HG03045 (cell line): Measurements from ENCODE around the gene MVD.

ENCODE experiments used
- ATAC-seq: cut with Tn5 transposase; IDR thresholded peaks from one replicate; pipeline ENCODE4 v1.9.1; 2021; ENCODE audit warnings: mild to moderate bottlenecking, moderate library complexity; ENCODE audit not compliant: unreplicated experiment

MVD gene

GRCh38 chr16:88643644-88643932, 19.3 kb downstream of the MVD start:
- no peak for ATAC-seq

- no peak for ATAC-seq
Measured at GRCh38 chr16:88642881-88643643, 19.8 kb downstream of the MVD start.

GRCh38 chr16:88640498-88641247, 22.2 kb downstream of the MVD start:
- no peak for ATAC-seq

GRCh38 chr16:88640039-88640495, 22.8 kb downstream of the MVD start:
- ATAC-seq: no peak

- ATAC-seq: no peak
Measured at GRCh38 chr16:88639231-88640038, 23.5 kb downstream of the MVD start.

GRCh38 chr16:88638323-88639230, 24.3 kb downstream of the MVD start, which contains the start of gene IL17C:
IL17C (plus strand) TSS chr16:88638572; CDS start chr16:88638642, 70 bp downstream.
- no peak for ATAC-seq

DNA sequence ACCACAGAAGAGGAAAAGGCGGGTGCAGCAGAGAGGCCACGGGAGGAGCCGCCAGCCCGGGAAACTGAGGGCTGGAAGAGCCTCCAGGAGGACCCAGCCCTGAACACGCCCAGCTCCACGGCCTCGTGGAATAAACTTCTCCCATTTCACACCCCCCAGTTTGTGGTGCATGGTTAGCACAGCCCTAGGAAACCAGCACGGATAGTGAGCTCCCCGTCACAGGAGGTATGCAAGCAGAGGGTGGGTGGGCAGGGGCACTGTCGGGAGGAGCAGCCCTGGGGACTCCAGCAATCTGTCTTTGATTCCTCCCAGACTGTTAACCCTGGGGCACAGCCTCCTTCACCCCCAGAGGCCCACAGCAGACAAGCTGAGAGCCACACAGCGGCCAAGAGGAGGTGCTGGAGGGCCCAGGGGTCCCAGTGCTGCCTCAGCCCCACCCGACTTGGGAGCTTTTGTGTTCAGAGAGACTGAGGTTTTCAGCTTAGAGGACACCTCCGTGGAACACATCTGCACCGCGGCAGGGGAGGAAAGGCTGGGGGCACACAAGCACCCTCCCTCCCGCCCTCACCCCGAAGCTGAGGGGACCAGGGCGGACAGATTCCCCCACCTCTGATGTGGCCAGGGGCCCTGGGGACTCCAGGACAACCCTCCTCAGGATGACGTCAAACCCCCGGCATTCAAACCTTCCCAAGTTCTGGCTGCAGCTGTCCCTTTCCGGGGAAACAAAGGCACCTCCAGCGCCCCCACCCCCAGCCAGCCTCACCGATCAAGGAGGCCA, 26.2 kb downstream of the MVD start:
- no peak for ATAC-seq

- no peak for ATAC-seq
Measured at GRCh38 chr16:88635671-88636319, 27.1 kb downstream of the MVD start.

GRCh38 chr16:88634994-88635670, 27.8 kb downstream of the MVD start:
- ATAC-seq: no peak

DNA sequence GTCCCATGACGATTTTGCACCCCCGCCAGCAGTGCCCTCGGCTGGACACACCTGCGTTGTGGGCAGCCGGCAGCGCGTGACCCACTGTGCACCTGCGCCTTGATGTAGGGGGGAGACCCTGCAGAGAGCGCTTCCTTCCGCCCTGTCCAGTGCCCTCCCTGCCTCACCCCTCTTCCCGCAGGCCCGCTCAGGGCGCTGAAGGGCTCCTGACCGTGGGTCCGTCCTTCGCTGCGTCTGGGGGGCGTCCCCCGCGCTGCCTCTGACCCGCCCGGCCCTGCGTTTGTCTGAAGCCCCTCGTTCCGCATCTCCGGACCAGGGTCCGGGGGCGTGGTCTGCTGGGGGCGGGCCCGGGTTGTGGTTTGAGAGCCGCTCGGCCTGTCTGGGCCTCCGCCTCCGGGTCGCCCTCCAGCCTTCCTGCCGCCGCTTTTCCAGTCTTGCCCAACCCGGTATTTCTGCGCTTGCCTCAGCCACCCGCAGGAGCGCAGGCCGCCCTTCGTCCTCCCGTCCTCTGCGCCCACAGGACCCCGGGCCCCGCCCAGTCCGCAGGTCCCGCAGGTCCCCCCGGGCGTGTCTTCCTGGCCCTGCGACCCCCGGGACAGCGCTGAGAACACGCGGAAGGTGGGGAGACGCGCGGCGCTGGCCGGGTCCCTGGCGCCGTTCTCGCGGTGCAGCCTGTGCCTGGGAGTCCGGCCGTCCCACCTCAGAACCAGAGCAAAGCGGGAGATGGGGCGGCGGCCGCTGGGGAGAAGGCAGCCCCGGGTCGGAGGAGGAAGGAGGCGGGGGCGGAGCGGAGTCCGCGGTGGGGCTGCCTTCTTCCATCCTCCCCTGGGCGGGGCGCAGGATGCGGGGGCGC, 28.5 kb downstream of the MVD start:
- peak; percentile 47 for ATAC-seq

DNA sequence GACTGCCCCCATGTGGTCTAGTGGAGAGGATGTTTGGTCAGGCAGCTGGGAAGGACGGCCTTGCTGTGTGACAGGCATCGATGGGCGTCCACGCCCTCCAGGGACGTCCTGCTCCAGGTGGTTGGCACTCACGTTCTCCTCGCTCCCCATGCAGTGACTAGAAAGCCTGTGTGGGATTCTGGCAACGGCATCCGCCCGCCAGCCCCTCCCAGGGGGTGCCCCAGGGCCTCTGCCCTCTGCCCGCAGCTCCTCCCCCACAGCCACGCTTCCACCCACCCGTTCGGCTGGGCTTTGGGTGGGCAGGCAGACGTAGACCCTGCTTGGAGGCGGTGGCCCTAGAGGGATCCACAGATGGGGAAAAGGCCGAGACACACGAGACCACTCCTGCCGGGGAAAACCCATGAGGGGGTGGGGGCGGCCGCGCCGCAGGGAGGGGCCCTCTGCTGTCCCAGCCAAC, 29.2 kb downstream of the MVD start:
- ATAC-seq: peak; percentile 25

- ATAC-seq: no peak
Measured at GRCh38 chr16:88632587-88632930, 30.3 kb downstream of the MVD start.

DNA sequence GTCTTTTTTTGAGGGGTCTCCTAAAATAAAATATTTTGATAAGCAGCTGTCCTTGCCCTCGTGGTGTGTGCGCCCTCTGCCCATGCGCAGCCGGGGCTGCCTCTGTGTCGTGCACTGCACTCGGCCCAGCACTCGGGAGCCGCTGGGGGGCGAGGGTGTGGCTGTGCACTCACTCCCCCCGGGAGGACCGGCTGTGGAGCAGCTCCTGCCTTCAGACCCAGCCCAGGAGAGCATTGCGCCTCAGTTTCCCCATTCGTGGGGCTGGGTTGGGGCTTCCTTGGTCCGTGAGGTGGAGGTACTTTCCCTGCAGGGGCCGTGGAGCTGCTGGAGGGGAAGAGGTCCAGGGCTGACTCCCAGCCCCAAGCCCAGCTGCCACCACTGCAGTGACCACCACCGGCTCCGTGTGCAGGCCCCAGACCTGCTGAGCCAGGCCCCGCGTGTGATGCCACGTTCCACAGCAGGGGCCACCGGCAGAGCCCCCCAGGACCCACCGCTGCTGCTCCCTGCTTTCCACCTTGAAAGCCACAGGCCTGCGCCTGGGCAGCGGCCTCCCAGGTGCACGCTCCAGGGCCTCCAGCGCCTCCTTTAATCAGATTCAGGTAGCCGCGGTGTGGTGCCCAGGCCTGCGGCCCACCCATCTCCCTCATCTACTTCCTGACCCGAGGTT, 30.8 kb downstream of the MVD start:
- no peak for ATAC-seq

GRCh38 chr16:88631384-88631783, 31.5 kb downstream of the MVD start:
- ATAC-seq: no peak

- ATAC-seq: no peak
Measured at GRCh38 chr16:88630941-88631340, 31.9 kb downstream of the MVD start.

DNA sequence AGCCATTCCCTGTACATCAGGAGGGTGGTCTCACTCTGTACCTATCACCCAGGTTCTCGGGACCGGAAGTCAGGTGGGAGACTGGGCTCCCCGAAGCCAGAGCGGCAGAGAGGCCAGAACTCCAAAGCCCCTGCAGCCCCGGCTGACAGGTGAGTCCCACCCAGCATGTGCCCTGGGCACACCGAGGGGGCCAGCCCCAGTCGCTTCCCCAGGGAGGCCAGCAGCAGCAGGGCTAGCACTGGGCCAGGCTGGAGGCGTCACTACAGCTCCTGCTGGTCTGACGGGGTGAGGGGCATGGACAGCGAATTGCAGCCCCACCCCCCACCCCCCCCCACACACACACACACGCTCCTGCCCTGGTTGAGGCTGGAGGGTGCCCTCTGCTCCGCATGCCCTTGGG, 32.5 kb downstream of the MVD start:
- ATAC-seq: no peak

GRCh38 chr16:88629835-88630234, 33.1 kb downstream of the MVD start:
- ATAC-seq: no peak
